ENCODE data around the gene PTPN13. TPM values are rescaled to one million over a fixed set of nuclear protein-coding genes. Genes with fewer than 3 reads are reported as not detected.

Gene PTPN13
- total RNA-seq, 2 experiments from 2014 or later, result 1.4 to 1.5 TPM

GRCh38 chr4:86825511-86825910 is 231.4 kb downstream of the PTPN13 start:
- DNase-seq, result no peak
- Mint-ChIP-seq H3K36me3 (ENCODE audit: low read depth) (no peaks in the 10 kb centered on the region), H3K27ac (no peak overlapping the region), H3K4me1 (no peaks in the 10 kb centered on the region), H3K9me3 (ENCODE audit: low read depth) (no peaks in the 10 kb centered on the region), H3K27me3 (no peaks in the 10 kb centered on the region), H3K4me3 (no peak overlapping the region)
- POLR2A ChIA-PET, result no interaction called here
- ATAC-seq, result no peak
- CTCF ChIA-PET, result no interaction called here
- intact Hi-C loops (cut with DNase I, micrococcal nuclease), result no loop called here

GRCh38 chr4:86831262-86832130 is 237.4 kb downstream of the PTPN13 start:
- POLR2A ChIA-PET, result no interaction called here
- no peak overlapping the region for H3K27ac Mint-ChIP-seq
- no peaks in the 10 kb centered on the region for H3K9me3 Mint-ChIP-seq (ENCODE audit: low read depth)
- CTCF ChIA-PET, result no interaction called here
- no peak overlapping the region for H3K4me3 Mint-ChIP-seq
- H3K27me3 Mint-ChIP-seq, result no peaks in the 10 kb centered on the region
- no peaks in the 10 kb centered on the region for H3K36me3 Mint-ChIP-seq (ENCODE audit: low read depth)
- DNase-seq, result no peak
- intact Hi-C loops (cut with DNase I, micrococcal nuclease), result no loop called here
- ATAC-seq, result no peak
- no peaks in the 10 kb centered on the region for H3K4me1 Mint-ChIP-seq

DNA sequence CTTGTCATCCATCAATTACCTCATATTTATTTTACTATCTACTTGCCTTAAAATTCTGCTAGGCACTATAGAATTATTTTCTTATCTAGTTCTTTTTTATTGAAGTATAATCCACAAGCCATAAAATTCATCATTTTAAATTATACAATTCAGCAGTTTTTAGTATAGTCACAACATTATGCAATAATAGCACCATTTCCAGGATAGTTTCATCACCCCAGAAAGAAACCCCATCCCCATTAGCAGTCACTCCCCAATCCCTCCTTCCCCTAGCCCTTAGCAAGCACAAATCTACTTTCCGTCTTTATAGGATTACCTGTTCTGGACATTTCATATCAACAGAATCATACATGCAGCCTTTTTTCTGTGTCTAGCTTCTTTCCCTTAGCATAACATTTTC is 239.5 kb downstream of the PTPN13 start:
- Mint-ChIP-seq H3K27me3 (no peaks in the 10 kb centered on the region), H3K4me3 (no peak overlapping the region), H3K27ac (no peak overlapping the region), H3K9me3 (ENCODE audit: low read depth) (no peaks in the 10 kb centered on the region), H3K4me1 (no peaks in the 10 kb centered on the region), H3K36me3 (ENCODE audit: low read depth) (no peaks in the 10 kb centered on the region)
- ChIA-PET POLR2A (no interaction called here), CTCF (interaction anchor here (0.6 kb wide), 1 partner anchor 521 kb away, joined by 4 read pairs; no protein-coding TSS in a partner anchor)
- ATAC-seq (no peak), DNase-seq (no peak)
- intact Hi-C loops (cut with DNase I, micrococcal nuclease), result no loop called here

DNA sequence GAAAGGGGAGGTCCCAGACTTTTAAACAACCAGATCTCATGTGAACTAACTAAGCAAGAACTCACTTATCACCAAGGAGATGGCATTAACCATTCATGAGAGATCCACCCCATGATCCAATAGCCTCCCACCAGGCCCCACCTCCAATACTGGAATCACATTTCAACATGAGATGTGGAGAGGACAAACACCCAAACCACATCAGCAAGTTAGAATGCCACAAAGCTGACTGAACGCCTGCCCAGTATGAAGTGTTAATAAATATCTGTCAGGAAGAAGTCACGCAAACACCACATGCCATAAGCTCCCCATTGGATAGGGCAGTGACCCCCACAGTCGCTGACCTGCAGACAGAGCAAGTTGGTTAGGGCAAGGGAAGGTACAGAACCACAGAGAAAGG is 240.8 kb downstream of the PTPN13 start:
- Mint-ChIP-seq H3K27ac (no peak overlapping the region), H3K36me3 (ENCODE audit: low read depth) (no peaks in the 10 kb centered on the region), H3K9me3 (ENCODE audit: low read depth) (no peaks in the 10 kb centered on the region), H3K4me3 (no peak overlapping the region), H3K4me1 (no peaks in the 10 kb centered on the region), H3K27me3 (no peaks in the 10 kb centered on the region)
- CTCF ChIA-PET, result interaction anchor here (0.5 to 0.6 kb wide), 2 partner anchors 644 to 666 kb away, joined by 3 read pairs; no protein-coding TSS in a partner anchor
- POLR2A ChIA-PET, result no interaction called here
- ATAC-seq (no peak), DNase-seq (no peak)
- intact Hi-C loops (cut with DNase I, micrococcal nuclease), result no loop called here

GRCh38 chr4:86835677-86836076 is 241.6 kb downstream of the PTPN13 start:
- POLR2A ChIA-PET, result no interaction called here
- no peaks in the 10 kb centered on the region for H3K36me3 Mint-ChIP-seq (ENCODE audit: low read depth)
- H3K4me3 Mint-ChIP-seq, result no peak overlapping the region
- H3K9me3 Mint-ChIP-seq (ENCODE audit: low read depth), result no peaks in the 10 kb centered on the region
- CTCF ChIA-PET, result no interaction called here
- H3K27ac Mint-ChIP-seq, result no peak overlapping the region
- DNase-seq (no peak), ATAC-seq (no peak)
- H3K27me3 Mint-ChIP-seq, result no peaks in the 10 kb centered on the region
- intact Hi-C loops (cut with DNase I, micrococcal nuclease), result no loop called here
- no peaks in the 10 kb centered on the region for H3K4me1 Mint-ChIP-seq

GRCh38 chr4:86837691-86838503 is 243.8 kb downstream of the PTPN13 start:
- no peak for ATAC-seq
- no peaks in the 10 kb centered on the region for H3K4me1 Mint-ChIP-seq
- POLR2A ChIA-PET, result no interaction called here
- DNase-seq, result no peak
- no peaks in the 10 kb centered on the region for H3K36me3 Mint-ChIP-seq (ENCODE audit: low read depth)
- no peak overlapping the region for H3K27ac Mint-ChIP-seq
- no peaks in the 10 kb centered on the region for H3K9me3 Mint-ChIP-seq (ENCODE audit: low read depth)
- no peak overlapping the region for H3K4me3 Mint-ChIP-seq
- H3K27me3 Mint-ChIP-seq, result no peaks in the 10 kb centered on the region
- CTCF ChIA-PET, result no interaction called here
- intact Hi-C loops (cut with DNase I, micrococcal nuclease), result no loop called here

DNA sequence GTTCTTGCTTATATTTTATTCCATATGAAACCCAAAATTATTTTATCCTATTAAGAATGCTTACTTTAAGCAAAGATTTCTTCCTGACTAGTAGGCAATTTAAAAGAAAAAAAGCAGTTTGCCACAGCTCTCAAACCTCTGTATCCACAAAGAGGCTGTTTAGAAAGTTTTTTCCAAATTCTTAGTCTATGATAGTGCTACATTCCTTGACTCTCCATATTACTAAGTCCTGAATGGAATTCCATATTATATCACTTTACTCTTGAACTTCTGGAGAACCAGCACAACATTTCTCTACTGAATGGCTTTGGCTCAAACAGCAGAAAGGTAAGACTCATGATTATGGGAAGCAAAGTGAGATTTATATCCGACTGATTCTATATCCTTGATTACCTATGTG is 246.7 kb downstream of the PTPN13 start:
- Mint-ChIP-seq H3K4me1 (no peaks in the 10 kb centered on the region), H3K9me3 (ENCODE audit: low read depth) (no peaks in the 10 kb centered on the region), H3K27me3 (no peaks in the 10 kb centered on the region), H3K36me3 (ENCODE audit: low read depth) (no peaks in the 10 kb centered on the region), H3K4me3 (no peak overlapping the region), H3K27ac (no peak overlapping the region)
- ATAC-seq (no peak), DNase-seq (no peak)
- intact Hi-C loops (cut with DNase I, micrococcal nuclease), result no loop called here
- ChIA-PET POLR2A (no interaction called here), CTCF (no interaction called here)

- Mint-ChIP-seq H3K4me3 (no peak overlapping the region), H3K36me3 (ENCODE audit: low read depth) (no peaks in the 10 kb centered on the region), H3K27me3 (no peaks in the 10 kb centered on the region), H3K9me3 (ENCODE audit: low read depth) (no peaks in the 10 kb centered on the region), H3K4me1 (no peaks in the 10 kb centered on the region), H3K27ac (no peak overlapping the region)
- POLR2A ChIA-PET, result no interaction called here
- CTCF ChIA-PET, result no interaction called here
- ATAC-seq, result no peak
- intact Hi-C loops (cut with DNase I, micrococcal nuclease), result no loop called here
- no peak for DNase-seq
Measured at GRCh38 chr4:86841309-86841708, 247.2 kb downstream of the PTPN13 start.

DNA sequence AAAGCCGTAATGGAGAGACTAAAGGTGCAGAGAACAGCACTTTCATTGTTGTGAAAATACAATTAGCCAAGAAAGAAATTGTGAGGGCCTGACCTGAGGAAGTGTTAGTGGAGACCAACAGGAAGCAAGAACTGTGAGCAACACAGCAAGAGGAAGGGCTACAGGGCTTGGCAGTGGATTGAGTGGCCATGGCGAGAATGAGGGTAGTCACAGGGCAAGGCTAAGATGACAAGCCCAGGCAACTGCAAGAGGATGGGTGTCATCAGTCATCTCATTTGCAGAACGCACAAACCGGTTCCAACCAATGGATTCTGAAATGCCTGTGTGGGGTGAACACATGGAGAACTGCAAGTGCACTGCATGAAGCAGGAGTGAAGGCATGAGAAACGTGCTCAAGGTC is 251.5 kb downstream of the PTPN13 start:
- intact Hi-C loops (cut with DNase I, micrococcal nuclease), result no loop called here
- CTCF ChIA-PET, result no interaction called here
- POLR2A ChIA-PET, result no interaction called here
- H3K27me3 Mint-ChIP-seq, result peaks cover 5% of the 10 kb centered on the region
- no peak for ATAC-seq
- H3K27ac Mint-ChIP-seq, result no peak overlapping the region
- H3K4me3 Mint-ChIP-seq, result no peak overlapping the region
- H3K36me3 Mint-ChIP-seq (ENCODE audit: low read depth), result no peaks in the 10 kb centered on the region
- H3K9me3 Mint-ChIP-seq (ENCODE audit: low read depth), result no peaks in the 10 kb centered on the region
- H3K4me1 Mint-ChIP-seq, result no peaks in the 10 kb centered on the region
- DNase-seq, result no peak

- DNase-seq, result no peak
- Mint-ChIP-seq H3K27me3 (peaks cover 6% of the 10 kb centered on the region), H3K36me3 (ENCODE audit: low read depth) (no peaks in the 10 kb centered on the region), H3K4me3 (no peak overlapping the region), H3K9me3 (ENCODE audit: low read depth) (no peaks in the 10 kb centered on the region), H3K4me1 (no peaks in the 10 kb centered on the region), H3K27ac (no peak overlapping the region)
- ChIA-PET POLR2A (interaction anchor here (0.6 kb wide), 1 partner anchor 781 kb away, joined by 3 read pairs; no protein-coding TSS in a partner anchor), CTCF (no interaction called here)
- no peak for ATAC-seq
- intact Hi-C loops (cut with DNase I, micrococcal nuclease), result no loop called here
Measured at GRCh38 chr4:86846921-86847320, 252.8 kb downstream of the PTPN13 start.

DNA sequence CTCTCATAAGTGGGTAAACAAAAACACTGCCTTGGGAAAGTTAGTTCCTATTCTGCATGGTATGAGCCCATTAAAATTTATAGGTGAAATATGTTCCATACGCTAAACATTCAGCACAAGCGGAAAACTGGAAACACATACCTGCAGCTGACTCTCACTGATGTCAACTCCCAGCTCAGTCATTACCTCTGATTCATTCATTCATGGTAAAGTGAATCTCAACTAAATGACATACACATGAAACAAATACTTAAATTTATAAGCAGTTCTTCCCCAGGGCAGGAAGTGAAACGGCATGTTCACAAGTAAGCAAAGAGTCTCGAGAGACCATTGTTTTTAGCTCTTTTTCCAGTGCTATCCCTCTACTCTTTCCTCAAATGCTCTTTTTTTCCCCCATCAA is 253.5 kb downstream of the PTPN13 start:
- DNase-seq (no peak), ATAC-seq (no peak)
- H3K27ac Mint-ChIP-seq, result no peak overlapping the region
- intact Hi-C loops (cut with DNase I, micrococcal nuclease), result no loop called here
- no peak overlapping the region for H3K4me3 Mint-ChIP-seq
- H3K36me3 Mint-ChIP-seq (ENCODE audit: low read depth), result no peaks in the 10 kb centered on the region
- H3K9me3 Mint-ChIP-seq (ENCODE audit: low read depth), result no peaks in the 10 kb centered on the region
- CTCF ChIA-PET, result no interaction called here
- POLR2A ChIA-PET, result no interaction called here
- H3K27me3 Mint-ChIP-seq, result peaks cover 6% of the 10 kb centered on the region
- H3K4me1 Mint-ChIP-seq, result no peaks in the 10 kb centered on the region

DNA sequence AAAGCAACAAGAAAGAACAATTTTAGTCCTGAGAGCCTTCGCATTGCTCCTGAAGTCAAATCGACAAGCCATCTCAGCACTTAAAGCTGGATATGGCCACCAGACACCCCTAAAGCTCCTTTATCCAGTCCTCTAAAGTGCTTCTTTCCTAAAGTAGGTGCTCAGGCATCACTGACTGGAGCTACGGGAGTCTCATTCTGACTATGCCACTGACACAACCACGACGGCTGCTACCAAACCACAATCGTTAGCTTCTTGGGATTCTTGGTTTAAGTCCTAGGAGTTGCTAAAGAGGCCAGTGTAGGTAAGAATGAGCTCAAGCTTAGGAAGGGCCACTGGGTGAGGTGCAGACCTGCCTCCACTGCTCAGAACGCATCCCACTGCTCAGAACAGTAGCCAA is 254.0 kb downstream of the PTPN13 start:
- Mint-ChIP-seq H3K27ac (no peak overlapping the region), H3K9me3 (ENCODE audit: low read depth) (no peaks in the 10 kb centered on the region), H3K4me1 (no peaks in the 10 kb centered on the region), H3K36me3 (ENCODE audit: low read depth) (no peaks in the 10 kb centered on the region), H3K4me3 (no peak overlapping the region), H3K27me3 (peaks cover 6% of the 10 kb centered on the region)
- CTCF ChIA-PET, result no interaction called here
- intact Hi-C loops (cut with DNase I, micrococcal nuclease), result no loop called here
- POLR2A ChIA-PET, result interaction anchor here (0.7 kb wide), 1 partner anchor 354 kb away, joined by 3 read pairs; no protein-coding TSS in a partner anchor
- ATAC-seq (no peak), DNase-seq (no peak)

Measured in activated CD4-positive, alpha-beta T cell treated with anti-CD3 and anti-CD28 coated beads for 36 hours (primary cell).